ENCODE results near the gene TRAF2. TPM values are rescaled to one million over a fixed set of nuclear protein-coding genes. Genes with fewer than 3 reads are reported as not detected.

TRAF2 gene
- total and polyA plus RNA-seq, 2 of the 13 experiments (the other 11 are each of a cell fraction or from before 2014, with no cell fraction given) = 12.4 to 13.6 TPM

DNA sequence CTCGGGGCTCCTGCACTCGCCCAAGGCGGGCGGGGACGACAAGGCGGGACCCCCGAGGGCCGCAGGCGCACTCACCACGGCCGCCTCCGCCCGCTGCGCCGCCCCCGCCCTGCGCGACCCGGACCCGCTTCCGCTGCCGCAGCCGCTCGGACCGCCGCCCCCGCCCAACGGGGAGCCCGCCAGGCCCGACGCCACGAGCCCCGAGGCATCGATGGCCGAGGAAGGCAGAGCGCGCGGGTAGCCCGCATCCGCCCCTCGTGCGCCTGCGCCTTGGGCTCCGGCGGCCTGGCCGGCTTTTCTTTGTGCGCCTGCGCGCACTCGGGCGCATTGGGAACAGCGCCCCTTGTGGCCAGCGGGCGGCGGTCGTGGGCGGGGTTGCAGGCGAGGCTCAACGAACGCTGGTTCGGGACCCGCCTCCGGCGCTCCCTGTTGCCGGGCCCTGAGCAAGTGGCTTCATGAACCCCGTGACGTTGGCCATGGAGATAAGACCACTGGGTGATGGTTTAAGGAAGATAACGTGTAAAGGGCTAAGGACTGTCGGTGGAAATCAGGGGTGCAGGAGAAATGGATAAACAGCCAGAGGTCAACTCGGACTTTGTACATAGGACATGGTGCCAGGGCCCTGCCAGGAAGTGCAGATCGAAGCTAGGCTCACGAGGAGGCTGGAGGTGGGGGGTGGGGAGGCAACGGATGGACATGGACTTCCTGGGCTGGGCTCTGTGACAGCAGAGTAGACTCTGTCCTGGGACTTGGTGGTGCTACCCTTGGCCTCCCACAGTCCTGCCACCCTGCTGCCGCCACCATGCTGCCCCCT, 58.4 kb downstream of the TRAF2 start, which contains the start of the genes C8G and FBXW5:
TSS of gene C8G (plus strand) at position 725 of the 814 bp plus-strand sequence. CDS start at position 803, 78 bp downstream.
TSS of gene FBXW5 (minus strand) at position 220 of the 814 bp plus-strand sequence. CDS start 655 bp downstream, outside the sequence.
- peaks cover 44% of the 10 kb centered on the region for H3K4me1 ChIP-seq (ENCODE audit: insufficient read depth, low read length)
- H3K4me3 ChIP-seq (replicated peaks in 1 of 3; ENCODE audit: insufficient read depth in 1 of 3, low read depth in 2 of 3, low read length in 3 of 3) = peak within 1 kb of the TSS; percentile 90 to 95 (median 91)
- peak within 1 kb of the TSS; percentile 90 for H3K9ac ChIP-seq (ENCODE audit: insufficient read depth, low read depth, low read length)
- DNase-seq (ENCODE audit: low spot score) (peak; percentile 87), FAIRE-seq (peak; percentile 47), ATAC-seq (peak; percentile 25)
- H3K79me2 ChIP-seq (ENCODE audit: insufficient read depth, low read length) = peaks cover 10% of the 10 kb centered on the region
- peaks cover 8 to 30% of the 10 kb centered on the region in 2 experiments for H3K36me3 ChIP-seq (replicated peaks in 1 of 2; ENCODE audit: control insufficient read depth in 1 of 2, insufficient read depth in 2 of 2, low read length in 2 of 2)
- under 1% methylated on average over 17 of the region's 74 CpGs for WGBS (ENCODE audit: low lambda C conversion rate)
- H3K27me3 ChIP-seq (ENCODE audit: control insufficient read depth in 1 of 2, insufficient read depth in 2 of 2, low read length in 2 of 2) = no peaks in the 10 kb centered on the region
- H3K4me2 ChIP-seq (ENCODE audit: low read depth, low read length) = peak within 1 kb of the TSS; percentile 89
- in situ Hi-C loops (cut with HindIII; ENCODE audit: extremely low pct_ligation_motif_present, low pct_unique_long_range_greater_than_20kb) = loop anchor here (5.0 kb wide), 1 partner anchor 88 kb away; the partner anchor contains the start of gene FUT7
- no peak within 1 kb of the TSS for H2AFZ ChIP-seq (ENCODE audit: low read length)
- ChIA-PET CTCF (ENCODE audit: low intra/inter-chr PET ratio, low total read pairs) (no interaction called here), POLR2A (interaction anchor here (0.7 to 2.4 kb wide), 8 partner anchors 15 to 156 kb away, joined by 3 to 11 read pairs (median 4); partner anchors contain the start of genes CLIC3, PAXX and TRAF2)
- peak within 1 kb of the TSS; percentile 75 for H3K27ac ChIP-seq (ENCODE audit: extremely low read length, insufficient read depth, low read length)
- no TSS peak for BruUV-seq (replicated peaks)
- H4K20me1 ChIP-seq (ENCODE audit: insufficient read depth, low read length) = no peaks in the 10 kb centered on the region
- intact Hi-C loops (cut with micrococcal nuclease; ENCODE audit: unreplicated experiment) = no loop called here
- no peaks in the 10 kb centered on the region for H3K9me3 ChIP-seq (ENCODE audit: low read length)
- TF ChIP-seq SRSF1 (optimal IDR thresholded peaks at IDR 0.05; ENCODE audit: low read depth, low read length) = no peak
- TF ChIP-seq ZFP37 (CRISPR knock-in tag; IDR thresholded peaks at IDR 0.05; ENCODE audit: borderline replicate concordance) = no peak
- no peak; the same call in 1 of the 2 replicates for TF ChIP-seq AKAP8 (CRISPR knock-in tag; IDR thresholded peaks at IDR 0.05)
- 0 out of 2 replicates have a peak, but pooled peaks have one; percentile 23 for TF ChIP-seq MIXL1 (CRISPR knock-in tag; IDR thresholded peaks at IDR 0.05)
- peak; percentile 52 for TF ChIP-seq ZFP36 (IDR thresholded peaks at IDR 0.05; ENCODE audit: borderline replicate concordance, low read depth, low read length, partially characterized antibody)
- no peak for TF ChIP-seq ZNF292 (CRISPR knock-in tag; IDR thresholded peaks at IDR 0.05; ENCODE audit: borderline replicate concordance, low read depth)
- TF ChIP-seq ZNF615 (CRISPR knock-in tag; IDR thresholded peaks at IDR 0.05; ENCODE audit: borderline replicate concordance) = no peak
- TF ChIP-seq RORA (CRISPR knock-in tag; IDR thresholded peaks at IDR 0.05) = no peak
- no peak for TF ChIP-seq SMARCE1 (IDR thresholded peaks at IDR 0.05; ENCODE audit: borderline replicate concordance)
- peak; percentile 49; the same call in 1 of the 2 replicates for TF ChIP-seq MYC (CRISPR knock-in tag; IDR thresholded peaks at IDR 0.05; ENCODE audit: borderline replicate concordance)
- TF ChIP-seq FOXM1 (CRISPR knock-in tag; IDR thresholded peaks at IDR 0.05) = no peak
- no peak for TF ChIP-seq CBX1 (IDR thresholded peaks at IDR 0.05; ENCODE audit: low read depth)
- no peak for TF ChIP-seq ZBTB21 (CRISPR knock-in tag; IDR thresholded peaks at IDR 0.05)
- peak; percentile 62; the same call in 1 of the 2 replicates for TF ChIP-seq RFXAP (CRISPR knock-in tag; IDR thresholded peaks at IDR 0.05; ENCODE audit: borderline replicate concordance)
- TF ChIP-seq ATAD3A (CRISPR knock-in tag; IDR thresholded peaks at IDR 0.05) = no peak
- no peak for TF ChIP-seq CENPX (CRISPR knock-in tag; IDR thresholded peaks at IDR 0.05)
- TF ChIP-seq ZNF441 (CRISPR knock-in tag; IDR thresholded peaks at IDR 0.05; ENCODE audit: borderline replicate concordance) = no peak; the same call in 1 of the 2 replicates
- TF ChIP-seq, protein P1, sequence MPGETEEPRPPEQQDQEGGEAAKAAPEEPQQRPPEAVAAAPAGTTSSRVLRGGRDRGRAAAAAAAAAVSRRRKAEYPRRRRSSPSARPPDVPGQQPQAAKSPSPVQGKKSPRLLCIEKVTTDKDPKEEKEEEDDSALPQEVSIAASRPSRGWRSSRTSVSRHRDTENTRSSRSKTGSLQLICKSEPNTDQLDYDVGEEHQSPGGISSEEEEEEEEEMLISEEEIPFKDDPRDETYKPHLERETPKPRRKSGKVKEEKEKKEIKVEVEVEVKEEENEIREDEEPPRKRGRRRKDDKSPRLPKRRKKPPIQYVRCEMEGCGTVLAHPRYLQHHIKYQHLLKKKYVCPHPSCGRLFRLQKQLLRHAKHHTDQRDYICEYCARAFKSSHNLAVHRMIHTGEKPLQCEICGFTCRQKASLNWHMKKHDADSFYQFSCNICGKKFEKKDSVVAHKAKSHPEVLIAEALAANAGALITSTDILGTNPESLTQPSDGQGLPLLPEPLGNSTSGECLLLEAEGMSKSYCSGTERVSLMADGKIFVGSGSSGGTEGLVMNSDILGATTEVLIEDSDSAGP (CRISPR knock-in tag; IDR thresholded peaks at IDR 0.05; ENCODE audit: borderline replicate concordance) = peak; percentile 67; the same call in 1 of the 2 replicates
- TF ChIP-seq, protein P2, sequence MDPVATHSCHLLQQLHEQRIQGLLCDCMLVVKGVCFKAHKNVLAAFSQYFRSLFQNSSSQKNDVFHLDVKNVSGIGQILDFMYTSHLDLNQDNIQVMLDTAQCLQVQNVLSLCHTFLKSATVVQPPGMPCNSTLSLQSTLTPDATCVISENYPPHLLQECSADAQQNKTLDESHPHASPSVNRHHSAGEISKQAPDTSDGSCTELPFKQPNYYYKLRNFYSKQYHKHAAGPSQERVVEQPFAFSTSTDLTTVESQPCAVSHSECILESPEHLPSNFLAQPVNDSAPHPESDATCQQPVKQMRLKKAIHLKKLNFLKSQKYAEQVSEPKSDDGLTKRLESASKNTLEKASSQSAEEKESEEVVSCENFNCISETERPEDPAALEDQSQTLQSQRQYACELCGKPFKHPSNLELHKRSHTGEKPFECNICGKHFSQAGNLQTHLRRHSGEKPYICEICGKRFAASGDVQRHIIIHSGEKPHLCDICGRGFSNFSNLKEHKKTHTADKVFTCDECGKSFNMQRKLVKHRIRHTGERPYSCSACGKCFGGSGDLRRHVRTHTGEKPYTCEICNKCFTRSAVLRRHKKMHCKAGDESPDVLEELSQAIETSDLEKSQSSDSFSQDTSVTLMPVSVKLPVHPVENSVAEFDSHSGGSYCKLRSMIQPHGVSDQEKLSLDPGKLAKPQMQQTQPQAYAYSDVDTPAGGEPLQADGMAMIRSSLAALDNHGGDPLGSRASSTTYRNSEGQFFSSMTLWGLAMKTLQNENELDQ (CRISPR knock-in tag; IDR thresholded peaks at IDR 0.05; ENCODE audit: borderline replicate concordance) = no peak
- TF ChIP-seq NR1H2 (CRISPR knock-in tag; IDR thresholded peaks at IDR 0.05; ENCODE audit: borderline replicate concordance, low read depth) = no peak
- TF ChIP-seq CREB1 (IDR thresholded peaks at IDR 0.05) = 0 out of 2 replicates have a peak, but pooled peaks have one; percentile 18
- no peak for TF ChIP-seq CREB1 (CRISPR knock-in tag; IDR thresholded peaks at IDR 0.05)
